ENCODE results near the gene SPOCK3. TPM values are rescaled to one million over a fixed set of nuclear protein-coding genes. Genes with fewer than 3 reads are reported as not detected.

Gene SPOCK3
- total and polyA plus RNA-seq, 2 of the 13 experiments (the other 11 are each of a cell fraction or from before 2014, with no cell fraction given): not detected

DNA sequence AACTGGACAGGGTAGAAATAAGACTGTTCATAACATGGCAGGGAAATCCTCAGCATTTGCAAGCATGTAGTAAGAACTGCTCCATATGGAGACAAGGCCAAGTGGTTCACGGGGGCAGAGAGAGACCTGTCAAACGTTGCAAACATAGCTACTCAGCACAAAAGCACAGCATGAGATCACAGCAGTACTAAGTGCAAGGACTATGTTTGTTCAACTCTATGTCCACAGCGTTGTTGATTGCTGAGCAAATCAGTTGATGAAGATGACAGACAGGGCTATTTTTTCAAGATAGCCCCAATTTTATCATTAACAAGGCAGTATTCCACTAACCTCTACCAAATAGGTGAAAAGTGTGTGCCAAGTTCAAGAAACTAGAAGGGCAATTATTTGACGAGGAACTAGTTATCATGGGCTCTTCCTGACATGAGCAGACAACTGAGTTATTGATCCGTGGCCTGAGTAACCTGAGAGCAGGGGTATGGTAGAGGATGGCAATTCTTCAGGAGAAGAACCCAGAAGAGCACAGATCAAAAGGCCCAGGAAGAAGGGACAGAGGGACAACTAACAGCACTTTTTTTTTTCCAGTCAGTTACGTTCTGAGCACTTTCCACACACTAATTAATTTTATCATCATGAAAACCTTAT lies 57.4 kb downstream of the SPOCK3 start (continued):
- TF ChIP-seq ZNF350 (CRISPR knock-in tag; IDR thresholded peaks at IDR 0.05; ENCODE audit: borderline replicate concordance, low read depth): no peak
- TF ChIP-seq ATF7-NPFF (CRISPR knock-in tag; IDR thresholded peaks at IDR 0.05; ENCODE audit: low read depth): no peak
- TF ChIP-seq MZF1 (CRISPR knock-in tag; IDR thresholded peaks at IDR 0.05; ENCODE audit: borderline replicate concordance): no peak
- TF ChIP-seq BCL6 (CRISPR knock-in tag; IDR thresholded peaks at IDR 0.05): peak; percentile 34; the same call in 1 of the 2 replicates
- TF ChIP-seq ZNF713 (CRISPR knock-in tag; IDR thresholded peaks at IDR 0.05): no peak
- no peak for TF ChIP-seq HOXA9 (CRISPR knock-in tag; IDR thresholded peaks at IDR 0.05; ENCODE audit: borderline replicate concordance)
- no peak for TF ChIP-seq CERS6 (CRISPR knock-in tag; IDR thresholded peaks at IDR 0.05)
- TF ChIP-seq REL (CRISPR knock-in tag; conservative IDR thresholded peaks at IDR 0.05): no peak
- no peak for TF ChIP-seq ZNF761 (CRISPR knock-in tag; conservative IDR thresholded peaks at IDR 0.05)
- no peak for TF ChIP-seq POLR2AphosphoS2 (IDR thresholded peaks at IDR 0.05; ENCODE audit: low read depth, low read length)
- TF ChIP-seq SP2 (CRISPR knock-in tag; IDR thresholded peaks at IDR 0.05): no peak
- peak; percentile 61; the same call in 1 of the 2 replicates for TF ChIP-seq SAP130 (CRISPR knock-in tag; IDR thresholded peaks at IDR 0.05; ENCODE audit: low read depth)
- TF ChIP-seq EED (CRISPR knock-in tag; IDR thresholded peaks at IDR 0.05): no peak
- no peak for TF ChIP-seq HCFC1 (IDR thresholded peaks at IDR 0.05; ENCODE audit: low read depth, low read length)
- no peak for TF ChIP-seq KAT7 (CRISPR knock-in tag; IDR thresholded peaks at IDR 0.05; ENCODE audit: borderline replicate concordance)
- TF ChIP-seq NCOA1 (CRISPR knock-in tag; IDR thresholded peaks at IDR 0.05): no peak
- no peak for TF ChIP-seq YEATS2 (CRISPR knock-in tag; IDR thresholded peaks at IDR 0.05; ENCODE audit: borderline replicate concordance)
- TF ChIP-seq PHF8 (CRISPR knock-in tag; IDR thresholded peaks at IDR 0.05): no peak
- no peak for TF ChIP-seq BRF2 (CRISPR knock-in tag; IDR thresholded peaks at IDR 0.05)
- no peak for TF ChIP-seq ZNF576 (CRISPR knock-in tag; IDR thresholded peaks at IDR 0.05)
- no peak for TF ChIP-seq ZNF75D (CRISPR knock-in tag; IDR thresholded peaks at IDR 0.05; ENCODE audit: borderline replicate concordance)
- TF ChIP-seq ZNF563 (CRISPR knock-in tag; IDR thresholded peaks at IDR 0.05): no peak
- TF ChIP-seq ZNF674 (CRISPR knock-in tag; IDR thresholded peaks at IDR 0.05; ENCODE audit: low read depth): no peak
- TF ChIP-seq, protein P1, sequence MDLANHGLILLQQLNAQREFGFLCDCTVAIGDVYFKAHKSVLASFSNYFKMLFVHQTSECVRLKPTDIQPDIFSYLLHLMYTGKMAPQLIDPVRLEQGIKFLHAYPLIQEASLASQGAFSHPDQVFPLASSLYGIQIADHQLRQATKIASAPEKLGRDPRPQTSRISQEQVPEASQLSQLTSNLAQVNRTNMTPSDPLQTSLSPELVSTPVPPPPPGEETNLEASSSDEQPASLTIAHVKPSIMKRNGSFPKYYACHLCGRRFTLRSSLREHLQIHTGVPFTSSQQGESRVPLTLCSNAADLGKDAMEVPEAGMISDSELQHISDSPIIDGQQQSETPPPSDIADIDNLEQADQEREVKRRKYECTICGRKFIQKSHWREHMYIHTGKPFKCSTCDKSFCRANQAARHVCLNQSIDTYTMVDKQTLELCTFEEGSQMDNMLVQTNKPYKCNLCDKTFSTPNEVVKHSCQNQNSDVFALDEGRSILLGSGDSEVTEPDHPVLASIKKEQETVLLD (CRISPR knock-in tag; IDR thresholded peaks at IDR 0.05; ENCODE audit: low read depth): no peak
- no peak for TF ChIP-seq RFX3 (CRISPR knock-in tag; IDR thresholded peaks at IDR 0.05)
- no peak for TF ChIP-seq CHD2 (IDR thresholded peaks at IDR 0.05; ENCODE audit: low read depth, low read length)
- TF ChIP-seq ARNT2 (CRISPR knock-in tag; IDR thresholded peaks at IDR 0.05; ENCODE audit: low read depth): no peak
- TF ChIP-seq ZBTB14 (CRISPR knock-in tag; IDR thresholded peaks at IDR 0.05): no peak
